Tibial nerve (tissue), 3 donors: ENCODE data around the gene VPS41.

Source experiments
- POLR2A ChIP-seq, 2 donors: fragments of 450-650 bp; IDR thresholded peaks; one replicate each; pipeline ENCODE4 v1.6.1; 2017; ENCODE audit warnings: antibody characterized with exemption in 2 of 2, mild to moderate bottlenecking in 2 of 2, moderate library complexity in 2 of 2
- TF ChIP-seq, protein P1 (sequence below), 5 experiments: fragments of 200-600 bp in 3 of 5; fragments of 450-650 bp in 2 of 5; sonication (generic) in 3 of 5; IDR thresholded peaks; one replicate each; pipeline ENCODE4 v1.5.1; 2016 to 2019; ENCODE audit warnings: antibody characterized with exemption in 5 of 5, mild to moderate bottlenecking in 3 of 5, moderate library complexity in 2 of 5

DNA sequence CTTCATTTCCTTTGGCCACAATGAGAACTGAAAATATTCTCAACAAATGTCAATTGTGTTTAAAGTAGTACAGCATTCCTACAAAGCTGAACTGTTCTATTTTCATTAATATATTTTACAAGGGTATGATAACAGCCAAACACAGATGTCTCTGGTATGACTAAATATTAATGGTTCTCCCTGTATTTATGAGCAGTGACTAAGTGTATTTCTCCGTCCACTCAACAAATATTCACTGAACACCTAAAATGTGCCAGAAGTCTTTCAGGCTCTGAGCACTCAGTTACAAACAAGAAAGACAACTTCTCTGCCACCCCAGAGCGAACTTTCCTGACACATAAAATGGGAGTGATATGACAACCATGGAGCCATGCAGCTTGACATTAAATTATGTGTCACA lies 135.6 kb downstream of the VPS41 start:
- TF ChIP-seq POLR2A (IDR thresholded peaks at IDR 0.05) = no peak
- TF ChIP-seq, protein P1, sequence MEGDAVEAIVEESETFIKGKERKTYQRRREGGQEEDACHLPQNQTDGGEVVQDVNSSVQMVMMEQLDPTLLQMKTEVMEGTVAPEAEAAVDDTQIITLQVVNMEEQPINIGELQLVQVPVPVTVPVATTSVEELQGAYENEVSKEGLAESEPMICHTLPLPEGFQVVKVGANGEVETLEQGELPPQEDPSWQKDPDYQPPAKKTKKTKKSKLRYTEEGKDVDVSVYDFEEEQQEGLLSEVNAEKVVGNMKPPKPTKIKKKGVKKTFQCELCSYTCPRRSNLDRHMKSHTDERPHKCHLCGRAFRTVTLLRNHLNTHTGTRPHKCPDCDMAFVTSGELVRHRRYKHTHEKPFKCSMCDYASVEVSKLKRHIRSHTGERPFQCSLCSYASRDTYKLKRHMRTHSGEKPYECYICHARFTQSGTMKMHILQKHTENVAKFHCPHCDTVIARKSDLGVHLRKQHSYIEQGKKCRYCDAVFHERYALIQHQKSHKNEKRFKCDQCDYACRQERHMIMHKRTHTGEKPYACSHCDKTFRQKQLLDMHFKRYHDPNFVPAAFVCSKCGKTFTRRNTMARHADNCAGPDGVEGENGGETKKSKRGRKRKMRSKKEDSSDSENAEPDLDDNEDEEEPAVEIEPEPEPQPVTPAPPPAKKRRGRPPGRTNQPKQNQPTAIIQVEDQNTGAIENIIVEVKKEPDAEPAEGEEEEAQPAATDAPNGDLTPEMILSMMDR (IDR thresholded peaks at IDR 0.05) = no peak
